ENCODE data around the gene CCR6. TPM values are rescaled to one million over a fixed set of nuclear protein-coding genes. Genes with fewer than 3 reads are reported as not detected.
"Not testable (repeated sequence)": the region's sequence is repeated elsewhere in the genome, so short reads cannot be mapped to it uniquely, and the experiment has no call there.

The CCR6 gene
- total RNA-seq, 1 donor from 2014 or later: not detected

DNA sequence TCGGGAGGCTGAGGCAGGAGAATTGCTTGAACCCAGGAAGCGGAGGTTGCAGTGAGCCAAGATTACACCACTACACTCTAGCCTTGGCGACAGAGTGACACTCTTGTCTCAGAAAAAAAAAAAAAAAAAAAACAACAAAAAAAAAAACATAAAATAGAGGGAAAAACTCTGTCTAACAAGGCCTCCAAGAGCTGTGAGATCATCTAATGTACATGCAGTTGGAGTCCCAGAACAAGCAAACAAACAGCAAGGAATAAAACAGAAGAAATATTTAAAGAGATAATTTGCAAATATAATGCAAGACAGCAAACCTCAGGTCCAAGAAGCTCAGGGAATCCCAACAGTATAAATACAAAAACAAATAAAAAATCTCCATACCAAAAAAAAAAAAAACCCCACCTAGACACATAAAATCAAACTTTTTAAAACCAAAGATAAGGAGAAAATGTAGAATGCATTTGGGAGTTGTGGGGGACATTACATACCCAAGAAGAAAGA lies 35.0 kb upstream of the CCR6 start:
- H3K27me3 Mint-ChIP-seq: no peaks in the 10 kb centered on the region
- H3K36me3 Mint-ChIP-seq: no peaks in the 10 kb centered on the region
- no peaks in the 10 kb centered on the region for H3K9me3 Mint-ChIP-seq
- no peaks in the 10 kb centered on the region for H3K4me1 Mint-ChIP-seq (ENCODE audit: unreplicated experiment)
- DNase-seq (ENCODE audit: extremely low spot score, unreplicated experiment): no peak
- TF ChIP-seq, protein P1, sequence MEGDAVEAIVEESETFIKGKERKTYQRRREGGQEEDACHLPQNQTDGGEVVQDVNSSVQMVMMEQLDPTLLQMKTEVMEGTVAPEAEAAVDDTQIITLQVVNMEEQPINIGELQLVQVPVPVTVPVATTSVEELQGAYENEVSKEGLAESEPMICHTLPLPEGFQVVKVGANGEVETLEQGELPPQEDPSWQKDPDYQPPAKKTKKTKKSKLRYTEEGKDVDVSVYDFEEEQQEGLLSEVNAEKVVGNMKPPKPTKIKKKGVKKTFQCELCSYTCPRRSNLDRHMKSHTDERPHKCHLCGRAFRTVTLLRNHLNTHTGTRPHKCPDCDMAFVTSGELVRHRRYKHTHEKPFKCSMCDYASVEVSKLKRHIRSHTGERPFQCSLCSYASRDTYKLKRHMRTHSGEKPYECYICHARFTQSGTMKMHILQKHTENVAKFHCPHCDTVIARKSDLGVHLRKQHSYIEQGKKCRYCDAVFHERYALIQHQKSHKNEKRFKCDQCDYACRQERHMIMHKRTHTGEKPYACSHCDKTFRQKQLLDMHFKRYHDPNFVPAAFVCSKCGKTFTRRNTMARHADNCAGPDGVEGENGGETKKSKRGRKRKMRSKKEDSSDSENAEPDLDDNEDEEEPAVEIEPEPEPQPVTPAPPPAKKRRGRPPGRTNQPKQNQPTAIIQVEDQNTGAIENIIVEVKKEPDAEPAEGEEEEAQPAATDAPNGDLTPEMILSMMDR (conservative IDR thresholded peaks at IDR 0.05): no peak
- H3K27ac Mint-ChIP-seq: no peak overlapping the region
- H3K4me3 Mint-ChIP-seq: no peak overlapping the region

- not testable (repeated sequence) for H3K9me3 Mint-ChIP-seq; H3K36me3 Mint-ChIP-seq; H3K27ac Mint-ChIP-seq; H3K27me3 Mint-ChIP-seq; H3K4me3 Mint-ChIP-seq; DNase-seq (ENCODE audit: extremely low spot score, unreplicated experiment); H3K4me1 Mint-ChIP-seq (ENCODE audit: unreplicated experiment)
These were observed 34.2 kb upstream of the CCR6 start for GRCh38 chr6:167088741-167089140.

DNA sequence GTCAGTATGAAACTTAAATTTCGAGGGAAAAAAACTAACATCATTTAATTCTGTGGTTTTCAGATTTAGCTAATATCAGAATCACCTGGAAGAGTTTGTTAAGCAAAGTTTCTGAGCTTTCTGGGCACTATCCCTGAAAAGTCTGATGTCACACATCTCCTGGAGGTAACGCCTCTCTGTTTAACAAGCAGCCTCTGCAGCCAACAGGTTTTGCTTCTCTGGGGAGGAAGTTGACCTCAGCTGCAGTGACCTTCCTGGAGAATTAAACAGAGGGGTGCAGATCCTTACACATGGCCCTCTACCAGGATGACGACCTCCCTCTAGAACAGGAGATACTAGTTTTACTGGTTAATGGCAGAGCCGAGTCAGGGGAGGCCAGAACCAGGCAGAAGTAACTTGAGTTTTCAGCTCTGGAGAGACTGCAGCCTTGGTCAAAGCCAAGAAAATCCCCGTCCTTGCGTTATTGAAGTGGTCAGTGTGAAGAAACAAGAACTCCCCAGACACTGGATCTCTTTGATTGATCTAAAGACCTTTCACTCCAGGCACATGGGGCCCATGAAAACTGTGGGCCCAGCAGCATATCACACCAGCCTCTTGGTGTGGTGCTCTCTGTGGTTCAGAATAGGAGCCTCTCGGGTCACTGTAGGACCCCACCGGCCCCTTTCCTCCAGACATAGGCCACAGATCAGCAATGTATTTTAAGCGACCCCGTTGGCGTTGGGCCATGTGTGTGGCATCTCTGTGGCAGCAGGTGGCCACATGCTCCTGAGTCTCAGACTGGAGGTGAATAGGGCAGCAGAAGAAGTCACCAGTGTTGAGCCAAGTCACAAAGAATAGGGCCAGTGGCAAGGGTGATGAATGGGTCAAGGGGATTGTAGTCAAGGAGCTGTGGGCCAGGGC lies 33.4 kb upstream of the CCR6 start:
- Mint-ChIP-seq H3K36me3 (no peaks in the 10 kb centered on the region), H3K27ac (no peak overlapping the region), H3K4me3 (no peak overlapping the region), H3K9me3 (no peaks in the 10 kb centered on the region), H3K27me3 (no peaks in the 10 kb centered on the region), H3K4me1 (ENCODE audit: unreplicated experiment) (peaks cover 3% of the 10 kb centered on the region)
- no peak for DNase-seq (ENCODE audit: extremely low spot score, unreplicated experiment)
- TF ChIP-seq, protein P1 (conservative IDR thresholded peaks at IDR 0.05): no peak

- Mint-ChIP-seq H3K27me3 (no peaks in the 10 kb centered on the region), H3K36me3 (no peaks in the 10 kb centered on the region), H3K4me1 (ENCODE audit: unreplicated experiment) (peaks cover 9% of the 10 kb centered on the region), H3K9me3 (no peaks in the 10 kb centered on the region), H3K4me3 (no peak overlapping the region), H3K27ac (no peak overlapping the region)
- TF ChIP-seq, protein P1 (conservative IDR thresholded peaks at IDR 0.05): no peak
- no peak for DNase-seq (ENCODE audit: extremely low spot score, unreplicated experiment)
These were observed 32.7 kb upstream of the CCR6 start for GRCh38 chr6:167090171-167090570.

DNA sequence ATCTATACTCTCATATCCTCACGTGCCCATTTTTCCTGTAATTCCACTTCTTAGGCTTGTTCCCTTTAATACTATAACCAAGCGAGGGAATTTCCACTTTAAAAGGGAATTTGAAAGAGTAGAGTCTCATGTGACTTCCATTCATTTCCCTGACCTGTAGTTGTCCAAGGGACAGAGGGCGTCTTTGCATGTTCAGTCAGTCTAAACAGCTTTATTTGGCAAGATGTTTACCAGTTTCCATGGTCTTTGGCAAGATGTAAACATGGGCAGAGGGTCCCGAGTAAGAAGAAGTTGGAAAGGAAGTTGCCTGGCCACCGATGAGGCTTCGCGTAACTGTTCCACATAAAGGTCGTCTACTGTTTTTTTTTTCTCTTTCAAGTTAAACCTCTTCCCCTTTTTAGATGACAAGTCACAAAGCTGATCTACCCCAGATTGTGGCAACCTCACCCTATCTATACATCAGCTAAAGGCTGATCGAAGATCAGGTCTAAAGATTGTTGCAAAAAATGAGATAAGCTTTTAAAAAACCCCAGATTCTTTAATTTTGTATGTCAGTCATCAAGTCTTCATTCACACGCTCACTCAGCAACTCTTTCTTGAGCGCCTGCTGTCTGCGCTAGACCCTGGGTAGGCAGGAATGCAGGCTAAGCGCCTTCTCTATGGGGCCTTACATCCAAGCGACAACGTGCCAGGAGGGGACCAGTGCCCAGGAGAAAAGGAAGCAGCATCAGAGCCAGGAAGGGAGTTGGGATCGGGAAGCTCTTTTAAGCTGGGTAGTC lies 31.7 kb upstream of the CCR6 start:
- DNase-seq (ENCODE audit: extremely low spot score, unreplicated experiment): no peak
- Mint-ChIP-seq H3K9me3 (no peaks in the 10 kb centered on the region), H3K27me3 (no peaks in the 10 kb centered on the region), H3K36me3 (no peaks in the 10 kb centered on the region), H3K4me3 (no peak overlapping the region), H3K27ac (no peak overlapping the region), H3K4me1 (ENCODE audit: unreplicated experiment) (peaks cover 11% of the 10 kb centered on the region)
- TF ChIP-seq, protein P1 (conservative IDR thresholded peaks at IDR 0.05): no peak

- Mint-ChIP-seq H3K27ac (no peak overlapping the region), H3K9me3 (no peaks in the 10 kb centered on the region), H3K4me1 (ENCODE audit: unreplicated experiment) (peaks cover 11% of the 10 kb centered on the region), H3K36me3 (no peaks in the 10 kb centered on the region), H3K4me3 (no peak overlapping the region), H3K27me3 (no peaks in the 10 kb centered on the region)
- DNase-seq (ENCODE audit: extremely low spot score, unreplicated experiment): no peak
- TF ChIP-seq, protein P1 (conservative IDR thresholded peaks at IDR 0.05): no peak
These were observed 31.1 kb upstream of the CCR6 start for GRCh38 chr6:167091805-167092107.
